HEK293T (cell line): ENCODE results near the gene PPP1R3G.

ENCODE experiments used
- CTCF ChIA-PET: fragments of 350-600 bp; formaldehyde crosslinking; extraction: SDS; loops from one replicate; lab custom pipeline; 2021; ENCODE audit warnings: antibody characterized with exemption, inconsistent platforms; lab: Yijun Ruan, JAX
- POLR2A ChIA-PET: fragments of 350-600 bp; formaldehyde crosslinking; extraction: SDS; loops from one replicate; lab custom pipeline; 2020; ENCODE audit warnings: antibody characterized with exemption, inconsistent platforms; lab: Yijun Ruan, JAX
- DNase-seq: peaks from one replicate; pipeline ENCODE4 v3.0.0; 2012; ENCODE audit warnings: mixed read lengths; ENCODE audit errors: extremely low spot score
- ARNT ChIP-seq: fragments of 450-650 bp; IDR thresholded peaks from 2 replicates; pipeline ENCODE4 v1.6.1; 2017; ENCODE audit warnings: mild to moderate bottlenecking
- BHLHE40 ChIP-seq: fragments of 450-650 bp; IDR thresholded peaks from 2 replicates; pipeline ENCODE4 v1.6.1; 2016; ENCODE audit warnings: mild to moderate bottlenecking, moderate library complexity, borderline replicate concordance
- CTBP1 ChIP-seq: fragments of 450-650 bp; IDR thresholded peaks from 2 replicates; pipeline ENCODE4 v1.6.1; 2016; ENCODE audit warnings: borderline replicate concordance
- ELF4 ChIP-seq: fragments of 450-650 bp; IDR thresholded peaks from 2 replicates; pipeline ENCODE4 v1.6.1; 2017; ENCODE audit warnings: antibody characterized with exemption
- FOXA1 ChIP-seq: fragments of 450-650 bp; IDR thresholded peaks from 2 replicates; pipeline ENCODE4 v1.6.1; 2016; ENCODE audit warnings: mild to moderate bottlenecking
- FOXK2 ChIP-seq: fragments of 450-650 bp; IDR thresholded peaks from 2 replicates; pipeline ENCODE4 v1.6.1; 2016; ENCODE audit warnings: mild to moderate bottlenecking
- FOXM1 ChIP-seq: fragments of 450-650 bp; IDR thresholded peaks from 2 replicates; pipeline ENCODE4 v1.6.1; 2017; ENCODE audit warnings: mild to moderate bottlenecking, borderline replicate concordance
- HDGF ChIP-seq: fragments of 450-650 bp; IDR thresholded peaks from 2 replicates; pipeline ENCODE4 v1.6.1; 2017; ENCODE audit warnings: antibody characterized with exemption, borderline replicate concordance
- L3MBTL2 ChIP-seq: fragments of 450-650 bp; conservative IDR thresholded peaks from 2 replicates; pipeline ENCODE4 v1.6.1; 2016; ENCODE audit warnings: mild to moderate bottlenecking
- LEF1 ChIP-seq: fragments of 450-650 bp; IDR thresholded peaks from 2 replicates; pipeline ENCODE4 v1.6.1; 2017; ENCODE audit warnings: mild to moderate bottlenecking, borderline replicate concordance
- NFRKB ChIP-seq: fragments of 450-650 bp; IDR thresholded peaks from 2 replicates; pipeline ENCODE4 v1.6.1; 2016; ENCODE audit warnings: mild to moderate bottlenecking, moderate library complexity
- SP1 ChIP-seq: fragments of 450-650 bp; IDR thresholded peaks from 2 replicates; pipeline ENCODE4 v1.6.1; 2017
- SUZ12 ChIP-seq: fragments of 450-650 bp; IDR thresholded peaks from 2 replicates; pipeline ENCODE4 v1.6.1; 2016; ENCODE audit warnings: mild to moderate bottlenecking
- TARDBP ChIP-seq: fragments of 450-650 bp; IDR thresholded peaks from 2 replicates; pipeline ENCODE4 v1.6.1; 2016
- ZNF384 ChIP-seq: fragments of 450-650 bp; IDR thresholded peaks from 2 replicates; pipeline ENCODE4 v1.6.1; 2016
- TF ChIP-seq, protein P1 (sequence below): fragments of 450-650 bp; IDR thresholded peaks from 2 replicates; pipeline ENCODE4 v1.6.1; 2016

PPP1R3G gene

DNA sequence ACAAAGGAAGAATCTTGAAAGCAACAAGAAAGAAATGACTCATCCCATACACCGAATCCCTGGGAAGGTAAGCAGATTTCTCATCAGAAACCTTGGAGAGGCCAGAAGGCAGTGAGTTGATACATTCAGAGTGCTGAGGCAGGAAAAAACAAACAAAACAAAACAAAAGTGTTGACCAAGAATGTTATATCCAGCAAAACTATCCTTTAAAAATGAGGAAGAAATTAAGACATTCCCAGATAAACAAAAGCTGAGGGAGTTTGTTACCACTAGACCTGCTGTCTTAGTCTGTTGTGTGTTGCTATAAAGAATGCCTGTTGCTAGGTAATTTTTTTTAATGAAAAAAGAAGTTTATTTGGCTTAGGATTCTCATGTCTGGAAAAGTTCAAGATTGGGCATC is 33.7 kb upstream of the PPP1R3G start:
- POLR2A ChIA-PET, result no interaction called here
- TF ChIP-seq, protein P1, sequence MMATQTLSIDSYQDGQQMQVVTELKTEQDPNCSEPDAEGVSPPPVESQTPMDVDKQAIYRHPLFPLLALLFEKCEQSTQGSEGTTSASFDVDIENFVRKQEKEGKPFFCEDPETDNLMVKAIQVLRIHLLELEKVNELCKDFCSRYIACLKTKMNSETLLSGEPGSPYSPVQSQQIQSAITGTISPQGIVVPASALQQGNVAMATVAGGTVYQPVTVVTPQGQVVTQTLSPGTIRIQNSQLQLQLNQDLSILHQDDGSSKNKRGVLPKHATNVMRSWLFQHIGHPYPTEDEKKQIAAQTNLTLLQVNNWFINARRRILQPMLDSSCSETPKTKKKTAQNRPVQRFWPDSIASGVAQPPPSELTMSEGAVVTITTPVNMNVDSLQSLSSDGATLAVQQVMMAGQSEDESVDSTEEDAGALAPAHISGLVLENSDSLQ, result no peak
- no peak for TF ChIP-seq BHLHE40
- CTCF ChIA-PET, result no interaction called here
- no peak for DNase-seq

DNA sequence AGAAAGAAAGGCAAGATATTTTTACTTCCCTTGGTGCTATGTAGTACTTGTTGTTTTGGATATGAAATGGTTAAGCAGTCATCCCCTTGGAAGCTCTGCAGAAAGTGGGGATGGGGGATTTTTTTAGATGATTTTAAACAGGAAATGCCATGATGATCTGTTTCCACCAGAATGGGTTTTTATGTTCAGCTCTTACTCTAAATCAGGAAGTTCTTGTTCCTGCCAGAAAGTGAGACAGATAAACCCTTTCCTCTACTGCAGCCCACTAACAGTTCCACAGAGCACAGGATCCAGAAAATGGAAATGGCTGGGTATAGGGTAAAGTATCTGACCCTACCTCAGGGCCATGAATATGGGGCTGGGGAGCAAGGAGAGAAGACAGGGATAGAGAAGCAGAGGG is 32.1 kb upstream of the PPP1R3G start:
- ChIA-PET CTCF (no interaction called here), POLR2A (no interaction called here)
- no peak for DNase-seq
- TF ChIP-seq FOXA1 (no peak), ELF4 (no peak), SP1 (no peak)

DNA sequence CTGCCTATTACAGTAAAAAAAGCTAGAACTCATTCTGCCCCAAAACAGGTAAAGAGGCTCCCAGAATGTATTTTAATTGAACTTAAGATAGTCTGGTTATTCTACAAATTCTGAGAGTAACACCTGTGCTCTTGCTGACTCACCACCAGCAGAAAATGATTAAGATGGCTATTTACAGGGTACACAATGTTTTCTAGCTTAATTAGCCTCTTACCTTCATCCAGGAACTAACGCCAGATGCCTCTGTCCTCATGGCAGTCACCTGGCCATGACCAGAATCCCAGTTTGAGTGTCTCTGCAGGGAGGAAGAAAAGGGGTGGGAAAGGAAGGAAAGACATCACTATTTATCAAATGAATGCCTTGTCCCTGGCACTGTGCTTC is 31.3 kb upstream of the PPP1R3G start:
- POLR2A ChIA-PET, result no interaction called here
- TF ChIP-seq CTBP1, result no peak
- TF ChIP-seq ARNT, result no peak
- no peak for TF ChIP-seq LEF1
- CTCF ChIA-PET, result no interaction called here
- DNase-seq, result no peak

DNA sequence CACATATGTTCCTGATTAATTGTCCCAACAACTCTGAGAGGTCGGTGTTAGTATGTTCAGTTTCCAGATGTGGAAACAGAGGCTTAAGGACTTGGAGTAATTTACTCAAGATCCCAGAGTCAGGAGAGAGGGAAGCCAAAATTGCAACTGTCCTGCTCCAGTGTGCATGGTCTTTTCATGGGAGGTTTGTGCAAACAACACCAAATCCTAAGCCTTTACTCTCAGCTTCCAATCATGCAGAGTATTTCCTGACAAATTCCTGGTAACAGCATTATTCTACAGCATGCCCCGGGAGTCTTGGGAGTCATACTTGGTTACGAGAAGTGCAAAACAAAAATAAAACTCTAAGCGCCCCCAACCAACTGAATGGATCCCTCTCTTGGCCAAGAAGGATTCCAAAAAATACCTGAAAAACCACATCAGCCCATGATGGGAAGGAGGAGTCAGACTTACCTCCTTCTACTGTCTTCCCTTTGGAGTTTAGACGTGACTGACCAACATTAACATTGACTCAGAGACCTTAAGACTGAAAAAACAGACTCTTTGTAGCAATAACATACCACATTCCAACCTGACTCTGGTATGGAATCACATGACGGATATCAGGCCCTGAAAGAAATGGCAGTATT is 30.8 kb upstream of the PPP1R3G start:
- CTCF ChIA-PET, result no interaction called here

DNA sequence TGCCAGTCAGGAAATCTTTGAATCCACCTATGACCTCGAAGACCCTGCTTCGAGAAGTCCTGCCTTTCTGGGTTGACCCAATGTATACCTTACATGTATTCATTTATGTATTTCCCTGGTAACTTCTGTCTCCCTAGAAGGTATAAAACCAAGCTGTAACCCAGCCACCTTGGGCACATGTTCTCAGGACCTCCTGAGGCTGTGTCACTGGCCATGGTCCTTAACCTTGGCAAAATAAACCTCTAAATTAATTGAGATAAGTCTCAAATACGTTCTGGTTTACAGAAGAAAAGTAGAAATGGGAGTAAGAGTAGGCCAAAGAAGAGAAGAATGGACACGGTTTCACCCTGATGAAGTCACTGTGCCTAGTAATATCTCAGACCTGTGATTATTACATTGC is 30.0 kb upstream of the PPP1R3G start:
- CTCF ChIA-PET, result no interaction called here
- POLR2A ChIA-PET, result no interaction called here
- no peak for TF ChIP-seq L3MBTL2
- no peak for TF ChIP-seq TARDBP
- TF ChIP-seq SUZ12, result no peak
- no peak for TF ChIP-seq CTBP1
- TF ChIP-seq FOXA1, result no peak
- TF ChIP-seq NFRKB, result no peak
- TF ChIP-seq, protein P1, result no peak
- no peak for TF ChIP-seq SP1
- TF ChIP-seq BHLHE40, result no peak
- TF ChIP-seq FOXM1, result no peak
- TF ChIP-seq HDGF, result no peak
- TF ChIP-seq ELF4, result no peak
- TF ChIP-seq FOXK2, result no peak

More for the DNA sequence above, 30.8 kb upstream of the PPP1R3G start:
- TF ChIP-seq, protein P1, result no peak
- TF ChIP-seq NFRKB (no peak), ELF4 (no peak), FOXK2 (no peak), SUZ12 (no peak), FOXM1 (no peak), L3MBTL2 (no peak), CTBP1 (no peak), TARDBP (no peak), SP1 (no peak), BHLHE40 (no peak), FOXA1 (no peak), ARNT (no peak), ZNF384 (no peak), HDGF (no peak), LEF1 (no peak)
- POLR2A ChIA-PET, result no interaction called here
- no peak for DNase-seq

DNA sequence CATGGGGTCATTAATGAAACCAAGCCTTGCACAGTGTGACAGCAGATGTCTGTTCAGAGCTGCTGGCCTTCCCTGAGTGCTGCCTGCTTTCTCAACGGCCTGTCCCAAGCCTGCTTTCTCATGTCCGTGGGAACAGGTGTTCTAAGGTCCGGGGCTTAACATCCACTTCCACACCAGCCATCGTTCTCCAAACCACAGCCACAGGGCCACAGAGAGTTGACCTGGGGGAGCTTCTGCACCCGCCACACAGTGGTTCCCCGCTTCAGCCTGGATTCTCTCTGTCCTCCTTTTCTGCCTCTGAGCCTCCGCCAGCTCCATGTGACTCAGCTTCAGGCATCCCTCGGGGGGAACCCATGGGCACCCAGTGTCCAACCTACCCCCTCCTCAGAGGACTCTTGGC is 26.9 kb upstream of the PPP1R3G start:
- POLR2A ChIA-PET, result no interaction called here
- CTCF ChIA-PET, result interaction anchor here (0.6 kb wide), 1 partner anchor 333 kb away, joined by 3 read pairs; no protein-coding TSS in a partner anchor
- TF ChIP-seq CTBP1 (no peak), ARNT (no peak), SUZ12 (no peak), ELF4 (no peak), FOXA1 (no peak), NFRKB (no peak), ZNF384 (no peak), HDGF (no peak), LEF1 (no peak), SP1 (no peak), TARDBP (no peak), FOXK2 (no peak), FOXM1 (no peak), L3MBTL2 (no peak)
- TF ChIP-seq, protein P1, result no peak
- no peak for DNase-seq

More for the DNA sequence above, 30.0 kb upstream of the PPP1R3G start:
- DNase-seq, result no peak
